Astrocyte (in vitro differentiated cells and primary cell): Measurements from ENCODE around the gene TPRG1. TPM values are rescaled to one million over a fixed set of nuclear protein-coding genes. Genes with fewer than 3 reads are reported as not detected.
A peak's percentile ranks its signal among the peaks of the same experiment; 100 is the strongest.

Experiments used
- DNase-seq: peaks from one replicate; pipeline ENCODE4 v3.0.0-alpha.2; 2010; ENCODE audit warnings: low read depth
- FAIRE-seq: peaks from 2 replicates; lab custom pipeline; 2011; peaks lifted over from hg19 to GRCh38; lab: Jason Lieb, UNC
- H2AFZ ChIP-seq: 2 replicates; pipeline ENCODE4 v1.6.0; 2012; ENCODE audit warnings: low read depth, low read length, inconsistent platforms
- H3K27ac ChIP-seq: 2 replicates; pipeline ENCODE4 v1.5.1; 2011; ENCODE audit warnings: low read depth, low read length, inconsistent platforms
- H3K27me3 ChIP-seq: 2 replicates; pipeline ENCODE4 v1.6.0; 2011; ENCODE audit warnings: low read length, inconsistent platforms; ENCODE audit not compliant: insufficient read depth
- H3K36me3 ChIP-seq: 2 replicates; pipeline ENCODE4 v1.5.1; 2011; ENCODE audit warnings: low read length, inconsistent platforms; ENCODE audit not compliant: insufficient read depth
- H3K4me1 ChIP-seq: 2 replicates; pipeline ENCODE4 v1.5.1; 2011; ENCODE audit warnings: low read length, inconsistent platforms; ENCODE audit not compliant: insufficient read depth
- H3K4me2 ChIP-seq: 2 replicates; pipeline ENCODE4 v1.6.0; 2012; ENCODE audit warnings: low read length, inconsistent platforms
- H3K4me3 ChIP-seq: 2 replicates; pipeline ENCODE4 v1.5.1; 2011; ENCODE audit warnings: low read depth, mild to moderate bottlenecking, low read length, inconsistent platforms; ENCODE audit not compliant: insufficient read depth
- H3K79me2 ChIP-seq: 2 replicates; pipeline ENCODE4 v1.6.0; 2012; ENCODE audit warnings: mild to moderate bottlenecking, low read length, inconsistent platforms; ENCODE audit not compliant: insufficient read depth
- H3K9ac ChIP-seq: 2 replicates; pipeline ENCODE4 v1.6.0; 2012; ENCODE audit warnings: mild to moderate bottlenecking, low read length, inconsistent platforms
- H3K9me3 ChIP-seq: 2 replicates; pipeline ENCODE4 v1.5.1; 2012; ENCODE audit warnings: low read depth, mild to moderate bottlenecking, low read length, inconsistent platforms; ENCODE audit not compliant: insufficient read depth
- H4K20me1 ChIP-seq: 2 replicates; pipeline ENCODE4 v1.6.0; 2012; ENCODE audit warnings: low read length, inconsistent platforms; ENCODE audit not compliant: insufficient read depth
- H3K27ac Mint-ChIP-seq: one replicate; pipeline ENCODE4 v1.8.0; 2021; ENCODE audit warnings: mild to moderate bottlenecking, mixed read lengths; ENCODE audit not compliant: unreplicated experiment
- H3K27me3 Mint-ChIP-seq: one replicate; pipeline ENCODE4 v1.8.0; 2021; ENCODE audit warnings: low read depth, mixed read lengths; ENCODE audit not compliant: unreplicated experiment
- H3K36me3 Mint-ChIP-seq: one replicate; pipeline ENCODE4 v1.8.0; 2021; ENCODE audit warnings: low read depth, mixed read lengths; ENCODE audit not compliant: unreplicated experiment
- H3K4me1 Mint-ChIP-seq: one replicate; pipeline ENCODE4 v1.8.0; 2021; ENCODE audit warnings: low read depth, mixed read lengths; ENCODE audit not compliant: unreplicated experiment
- H3K4me3 Mint-ChIP-seq: one replicate; pipeline ENCODE4 v1.8.0; 2021; ENCODE audit warnings: mild to moderate bottlenecking, moderate library complexity, mixed read lengths; ENCODE audit not compliant: unreplicated experiment
- H3K9me3 Mint-ChIP-seq: one replicate; pipeline ENCODE4 v1.8.0; 2021; ENCODE audit warnings: mild to moderate bottlenecking, mixed read lengths; ENCODE audit not compliant: unreplicated experiment
- CTCF ChIP-seq: IDR thresholded peaks from 2 replicates; pipeline ENCODE4 v1.5.1; 2011; ENCODE audit warnings: low read depth, mild to moderate bottlenecking, inconsistent platforms, low read length, moderate library complexity; ENCODE audit not compliant: insufficient read depth
- EZH2 ChIP-seq: IDR thresholded peaks from 2 replicates; pipeline ENCODE4 v1.6.1; 2012; ENCODE audit warnings: mild to moderate bottlenecking, low read length, inconsistent platforms; ENCODE audit not compliant: insufficient read depth
- total RNA-seq: library from RNA; stranded (reverse); gene quantifications from 2 replicates; pipeline ENCODE4 v1.2.1, GENCODE V29; 2021

The TPRG1 gene
- total RNA-seq, 1 donor from 2014 or later = 1.1 TPM

GRCh38 chr3:189186101-189186500 lies 14.3 kb downstream of the TPRG1 start:
- Histone ChIP-seq H3K4me1 (no peaks in the 10 kb centered on the region), H3K4me3 (no peak overlapping the region), H2AFZ (no peak overlapping the region), H3K36me3 (no peaks in the 10 kb centered on the region), H3K4me2 (no peak overlapping the region), H3K9ac (no peak overlapping the region), H4K20me1 (no peaks in the 10 kb centered on the region), H3K27ac (no peak overlapping the region), H3K9me3 (no peaks in the 10 kb centered on the region), H3K79me2 (no peaks in the 10 kb centered on the region), H3K27me3 (no peaks in the 10 kb centered on the region)
- no peaks in the 10 kb centered on the region for H3K36me3 Mint-ChIP-seq
- peak; percentile 56 for DNase-seq
- H3K4me1 Mint-ChIP-seq = no peaks in the 10 kb centered on the region
- no peak for TF ChIP-seq CTCF
- peaks cover 13% of the 10 kb centered on the region for H3K9me3 Mint-ChIP-seq
- no peak overlapping the region for H3K27ac Mint-ChIP-seq
- no peaks in the 10 kb centered on the region for H3K27me3 Mint-ChIP-seq
- no peak overlapping the region for H3K4me3 Mint-ChIP-seq
- no peak for FAIRE-seq

GRCh38 chr3:189188466-189188865 lies 16.7 kb downstream of the TPRG1 start:
- H3K27ac ChIP-seq = no peak overlapping the region
- H3K4me3 Mint-ChIP-seq = no peak overlapping the region
- no peaks in the 10 kb centered on the region for H3K36me3 Mint-ChIP-seq
- DNase-seq (peak; percentile 71), FAIRE-seq (no peak)
- no peak overlapping the region for H3K4me3 ChIP-seq
- H4K20me1 ChIP-seq = no peaks in the 10 kb centered on the region
- no peak overlapping the region for H3K27ac Mint-ChIP-seq
- H3K27me3 Mint-ChIP-seq = no peaks in the 10 kb centered on the region
- no peak for TF ChIP-seq CTCF
- no peak for TF ChIP-seq EZH2
- H3K9me3 ChIP-seq = peaks cover 6% of the 10 kb centered on the region
- peaks cover 2% of the 10 kb centered on the region for H3K27me3 ChIP-seq
- H3K36me3 ChIP-seq = no peaks in the 10 kb centered on the region
- no peaks in the 10 kb centered on the region for H3K4me1 Mint-ChIP-seq
- no peaks in the 10 kb centered on the region for H3K79me2 ChIP-seq
- no peak overlapping the region for H2AFZ ChIP-seq
- H3K4me2 ChIP-seq = no peak overlapping the region
- no peak overlapping the region for H3K9ac ChIP-seq
- peaks cover 8% of the 10 kb centered on the region for H3K9me3 Mint-ChIP-seq
- no peaks in the 10 kb centered on the region for H3K4me1 ChIP-seq

- Histone ChIP-seq H3K4me2 (no peak overlapping the region), H3K9me3 (peaks cover 16% of the 10 kb centered on the region), H4K20me1 (no peaks in the 10 kb centered on the region), H2AFZ (no peak overlapping the region), H3K79me2 (no peaks in the 10 kb centered on the region), H3K4me3 (no peak overlapping the region), H3K36me3 (no peaks in the 10 kb centered on the region), H3K27me3 (peaks cover 2% of the 10 kb centered on the region), H3K27ac (no peak overlapping the region), H3K9ac (no peak overlapping the region), H3K4me1 (no peaks in the 10 kb centered on the region)
- TF ChIP-seq EZH2 (no peak), CTCF (no peak)
- DNase-seq = no peak
- FAIRE-seq = no peak
- peaks cover 25% of the 10 kb centered on the region for H3K9me3 Mint-ChIP-seq
- no peak overlapping the region for H3K27ac Mint-ChIP-seq
- no peak overlapping the region for H3K4me3 Mint-ChIP-seq
- peaks cover 4% of the 10 kb centered on the region for H3K36me3 Mint-ChIP-seq
- no peaks in the 10 kb centered on the region for H3K4me1 Mint-ChIP-seq
- no peaks in the 10 kb centered on the region for H3K27me3 Mint-ChIP-seq
These were observed 21.0 kb downstream of the TPRG1 start for GRCh38 chr3:189192725-189193124.
